HepG2 (cell line): ENCODE results near the gene HMGN4. TPM values are rescaled to one million over a fixed set of nuclear protein-coding genes. Genes with fewer than 3 reads are reported as not detected.

Experiments
- ATAC-seq: fragments of 200-7000 bp; cut with Tn5 transposase; 3 replicates; pipeline ENCODE4 v1.9.1; 2020; ENCODE audit warnings: mild to moderate bottlenecking, moderate library complexity
- BruUV-seq: library from RNA; stranded (reverse); fragments of 400-500 nt; replicated peaks from 2 replicates; lab custom pipeline; 2021; lab: Mats Ljungman, UMichigan
- CTCF ChIA-PET: fragments of 300-600 bp; formaldehyde crosslinking; extraction: SDS; loops from one replicate; lab custom pipeline; 2021; ENCODE audit warnings: low total read pairs, inconsistent platforms, low intra/inter-chr PET ratio; lab: Yijun Ruan, JAX
- POLR2A ChIA-PET: fragments of 350-600 bp; sonication (Branson Sonifier 250); formaldehyde crosslinking; loops from one replicate; lab custom pipeline; 2020; ENCODE audit warnings: antibody characterized with exemption, inconsistent platforms; lab: Yijun Ruan, JAX
- DNase-seq: peaks from one replicate; pipeline ENCODE4 v3.0.0-alpha.2; 2015; ENCODE audit warnings: low spot score
- FAIRE-seq: peaks from 3 replicates; lab custom pipeline; 2011; peaks lifted over from hg19 to GRCh38; lab: Jason Lieb, UNC
- H2AFZ ChIP-seq: one replicate; pipeline ENCODE4 v1.6.1; 2011; ENCODE audit warnings: low read length, inconsistent platforms
- H3K27ac ChIP-seq: fragments of 300-600 bp; 3 replicates; pipeline ENCODE4 v1.8.0; 2011; ENCODE audit warnings: mixed run types, mild to moderate bottlenecking, mixed read lengths, low read length, inconsistent platforms; ENCODE audit not compliant: insufficient read depth; ENCODE audit errors: extremely low read length
- H3K27me3 ChIP-seq, 2 experiments: fragments of 200-600 bp in 1 of 2; 2 replicates in 1 of 2; 3 replicates in 1 of 2; pipeline versions ENCODE4 v1.6.0 to v1.8.0; 2011; ENCODE audit warnings: low read length in 2 of 2, mild to moderate bottlenecking in 2 of 2, moderate library complexity in 2 of 2, inconsistent platforms in 1 of 2; ENCODE audit not compliant: insufficient read depth in 2 of 2, control insufficient read depth in 1 of 2
- H3K36me3 ChIP-seq, 2 experiments: fragments of 200-600 bp in 1 of 2; replicated peaks in 1 of 2; 2 replicates in 1 of 2; 3 replicates in 1 of 2; pipeline versions ENCODE4 v1.5.1 to v1.8.0; 2011; ENCODE audit warnings: low read length in 2 of 2, inconsistent platforms in 1 of 2; ENCODE audit not compliant: insufficient read depth in 2 of 2, control insufficient read depth in 1 of 2
- H3K4me1 ChIP-seq: 2 replicates; pipeline ENCODE4 v1.5.1; 2012; ENCODE audit warnings: low read length, inconsistent platforms; ENCODE audit not compliant: insufficient read depth
- H3K4me2 ChIP-seq: 2 replicates; pipeline ENCODE4 v1.6.0; 2011; ENCODE audit warnings: low read depth, low read length, inconsistent platforms
- H3K4me3 ChIP-seq, 3 experiments: fragments of 200-600 bp in 1 of 3; sonication (generic), shearing (Covaris generic) in 1 of 3; replicated peaks in 1 of 3; 2 replicates each; pipeline ENCODE4 v1.5.1; 2011 to 2016; ENCODE audit warnings: low read length in 3 of 3, inconsistent platforms in 2 of 3, low read depth in 2 of 3, mild to moderate bottlenecking in 2 of 3, control low read depth in 1 of 3, mixed read lengths in 1 of 3; ENCODE audit not compliant: insufficient read depth in 1 of 3
- H3K79me2 ChIP-seq: one replicate; pipeline ENCODE4 v1.6.1; 2011; ENCODE audit warnings: low read length, inconsistent platforms; ENCODE audit not compliant: insufficient read depth
- H3K9ac ChIP-seq: 2 replicates; pipeline ENCODE4 v1.6.0; 2011; ENCODE audit warnings: mild to moderate bottlenecking, low read depth, low read length, inconsistent platforms; ENCODE audit not compliant: insufficient read depth
- H3K9me3 ChIP-seq: 2 replicates; pipeline ENCODE4 v1.5.1; 2012; ENCODE audit warnings: mild to moderate bottlenecking, low read length
- H4K20me1 ChIP-seq: 2 replicates; pipeline ENCODE4 v1.6.0; 2011; ENCODE audit warnings: inconsistent platforms, mild to moderate bottlenecking, low read length, moderate library complexity; ENCODE audit not compliant: insufficient read depth
- KLF15 ChIP-seq: sonication (generic); formaldehyde crosslinking; IDR thresholded peaks from 2 replicates; pipeline ENCODE4 v1.8.1; 2023; ENCODE audit warnings: borderline replicate concordance, mild to moderate bottlenecking, inconsistent platforms, missing genetic modification reagents, mixed read lengths
- MTA1 ChIP-seq: sonication (generic); formaldehyde crosslinking; IDR thresholded peaks from 2 replicates; pipeline ENCODE4 v1.4.0; 2020; ENCODE audit warnings: missing genetic modification reagents, mild to moderate bottlenecking, borderline replicate concordance
- NFIC ChIP-seq: IDR thresholded peaks from 2 replicates; pipeline ENCODE4 v1.6.1; 2012; ENCODE audit warnings: mild to moderate bottlenecking, low read length, inconsistent platforms
- PCBP1 ChIP-seq: fragments of 200-400 bp; formaldehyde crosslinking; IDR thresholded peaks from 2 replicates; pipeline ENCODE4 v1.6.1; 2017; ENCODE audit warnings: mild to moderate bottlenecking, low read depth, low read length, borderline replicate concordance
- SRSF1 ChIP-seq: fragments of 200-400 bp; formaldehyde crosslinking; optimal IDR thresholded peaks from 2 replicates; pipeline ENCODE3; 2017; ENCODE audit warnings: mild to moderate bottlenecking, low read depth, low read length, moderate library complexity
- ZNF510 ChIP-seq: sonication (generic); formaldehyde crosslinking; IDR thresholded peaks from 2 replicates; pipeline ENCODE4 v1.4.0; 2020; ENCODE audit warnings: low read depth, mild to moderate bottlenecking, missing genetic modification reagents
- ZNF773 ChIP-seq: sonication (generic); formaldehyde crosslinking; IDR thresholded peaks from 2 replicates; pipeline ENCODE4 v1.4.0; 2020; ENCODE audit warnings: missing genetic modification reagents, borderline replicate concordance
- WGBS: methylation state at CpG from one replicate; pipeline ENCODE4 v1.1.6; 2017; ENCODE audit warnings: low lambda C conversion rate; 5-methylcytosine and 5-hydroxymethylcytosine counted together
- in situ Hi-C: cut with HindIII; loops from 2 replicates; pipeline ENCODE4 v1.10.0; 2017; ENCODE audit warnings: low pct_unique_long_range_greater_than_20kb; ENCODE audit not compliant: extremely low pct_ligation_motif_present
- intact Hi-C: fragments of 100-400 bp; cut with micrococcal nuclease; formaldehyde crosslinking; loops from one replicate; pipeline ENCODE4 v1.10.0; 2022; ENCODE audit not compliant: unreplicated experiment
- polyA plus RNA-seq, 8 experiments: library from polyadenylated mRNA; depleted of rRNA in 3 of 8; stranded (reverse) in 7 of 8; unstranded in 1 of 8; fragments of >200 nt; fragmentation: Illumina TruSeq in 4 of 8; extraction: Trizol in 4 of 8; gene quantifications; 2 replicates each; pipeline versions ENCODE4 v1.2.1 to v1.2.3, GENCODE V29; 2011 to 2016; ENCODE audit warnings: low read depth in 4 of 8, missing spikeins in 1 of 8, mixed read lengths in 1 of 8; ENCODE audit not compliant: insufficient read depth in 1 of 8
- total RNA-seq, 5 experiments: library from RNA; depleted of rRNA; stranded (reverse); fragments of >200 nt; fragmentation: Illumina TruSeq; extraction: Trizol; gene quantifications; 2 replicates each; pipeline ENCODE4 v1.2.3, GENCODE V29; 2016; ENCODE audit warnings: low read depth in 1 of 5
- TF ChIP-seq, protein P1 (sequence below): sonication (generic); formaldehyde crosslinking; IDR thresholded peaks from 2 replicates; pipeline ENCODE4 v1.5.0; 2020; ENCODE audit warnings: missing genetic modification reagents
- TF ChIP-seq, protein P2 (sequence below): sonication (generic); formaldehyde crosslinking; IDR thresholded peaks from 2 replicates; pipeline ENCODE4 v1.4.0; 2020; ENCODE audit warnings: missing genetic modification reagents
- TF ChIP-seq, protein P3 (sequence below): IDR thresholded peaks from 2 replicates; pipeline ENCODE4 v1.6.1; 2012; ENCODE audit warnings: inconsistent platforms

The HMGN4 gene
- total and polyA plus RNA-seq, 2 of the 13 experiments (the other 11 are each of a cell fraction or from before 2014, with no cell fraction given): 39.9 to 52.1 TPM

DNA sequence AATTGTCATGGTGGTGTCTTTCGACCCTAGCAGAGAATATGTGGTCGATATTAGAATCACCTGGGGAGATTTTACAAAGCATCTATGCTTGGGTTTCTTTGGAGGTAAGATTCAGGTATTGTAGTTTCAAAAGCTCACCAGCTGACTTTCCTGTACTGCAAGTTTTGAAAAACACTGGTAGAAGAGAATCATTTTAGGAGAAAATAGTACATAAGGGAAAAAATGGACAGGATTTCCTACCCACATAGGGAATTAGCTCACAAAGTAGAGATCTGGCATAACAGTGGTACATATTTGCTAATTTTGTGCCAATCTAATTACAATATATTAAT, 31.2 kb downstream of the HMGN4 start:
- no peaks in the 10 kb centered on the region for H3K79me2 ChIP-seq
- no peaks in the 10 kb centered on the region for H4K20me1 ChIP-seq
- H3K4me2 ChIP-seq: peak overlapping the region; percentile 19; the same call in 1 of the 2 replicates
- no peak overlapping the region for H3K9ac ChIP-seq
- DNase-seq (no peak), ATAC-seq (no peak), FAIRE-seq (no peak)
- WGBS: 67% methylated on average over 2 of the region's 2 CpGs
- in situ Hi-C loops: no loop called here
- H3K4me1 ChIP-seq: peaks cover 60% of the 10 kb centered on the region
- H3K4me3 ChIP-seq: peak overlapping the region in 1 of 3 experiments; percentile 14; a peak in 1 of 6 replicates
- BruUV-seq: no TSS peak
- TF ChIP-seq, protein P1, sequence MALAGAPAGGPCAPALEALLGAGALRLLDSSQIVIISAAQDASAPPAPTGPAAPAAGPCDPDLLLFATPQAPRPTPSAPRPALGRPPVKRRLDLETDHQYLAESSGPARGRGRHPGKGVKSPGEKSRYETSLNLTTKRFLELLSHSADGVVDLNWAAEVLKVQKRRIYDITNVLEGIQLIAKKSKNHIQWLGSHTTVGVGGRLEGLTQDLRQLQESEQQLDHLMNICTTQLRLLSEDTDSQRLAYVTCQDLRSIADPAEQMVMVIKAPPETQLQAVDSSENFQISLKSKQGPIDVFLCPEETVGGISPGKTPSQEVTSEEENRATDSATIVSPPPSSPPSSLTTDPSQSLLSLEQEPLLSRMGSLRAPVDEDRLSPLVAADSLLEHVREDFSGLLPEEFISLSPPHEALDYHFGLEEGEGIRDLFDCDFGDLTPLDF: 0 out of 2 replicates have a peak, but pooled peaks have one; percentile 8
- no peak for TF ChIP-seq PCBP1
- TF ChIP-seq, protein P2, sequence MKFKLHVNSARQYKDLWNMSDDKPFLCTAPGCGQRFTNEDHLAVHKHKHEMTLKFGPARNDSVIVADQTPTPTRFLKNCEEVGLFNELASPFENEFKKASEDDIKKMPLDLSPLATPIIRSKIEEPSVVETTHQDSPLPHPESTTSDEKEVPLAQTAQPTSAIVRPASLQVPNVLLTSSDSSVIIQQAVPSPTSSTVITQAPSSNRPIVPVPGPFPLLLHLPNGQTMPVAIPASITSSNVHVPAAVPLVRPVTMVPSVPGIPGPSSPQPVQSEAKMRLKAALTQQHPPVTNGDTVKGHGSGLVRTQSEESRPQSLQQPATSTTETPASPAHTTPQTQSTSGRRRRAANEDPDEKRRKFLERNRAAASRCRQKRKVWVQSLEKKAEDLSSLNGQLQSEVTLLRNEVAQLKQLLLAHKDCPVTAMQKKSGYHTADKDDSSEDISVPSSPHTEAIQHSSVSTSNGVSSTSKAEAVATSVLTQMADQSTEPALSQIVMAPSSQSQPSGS (CRISPR knock-in tag): no peak
- intact Hi-C loops: loop anchor here (5.0 kb wide), 2 partner anchors 933 to 1103 kb away; no protein-coding TSS in a partner anchor
- ChIA-PET POLR2A (no interaction called here), CTCF (no interaction called here)
- no peaks in the 10 kb centered on the region; a peak in 1 of 5 replicates for H3K27me3 ChIP-seq
- no peak overlapping the region for H3K27ac ChIP-seq
- H2AFZ ChIP-seq: no peak overlapping the region
- H3K9me3 ChIP-seq: no peaks in the 10 kb centered on the region
- H3K36me3 ChIP-seq: no peaks in the 10 kb centered on the region

DNA sequence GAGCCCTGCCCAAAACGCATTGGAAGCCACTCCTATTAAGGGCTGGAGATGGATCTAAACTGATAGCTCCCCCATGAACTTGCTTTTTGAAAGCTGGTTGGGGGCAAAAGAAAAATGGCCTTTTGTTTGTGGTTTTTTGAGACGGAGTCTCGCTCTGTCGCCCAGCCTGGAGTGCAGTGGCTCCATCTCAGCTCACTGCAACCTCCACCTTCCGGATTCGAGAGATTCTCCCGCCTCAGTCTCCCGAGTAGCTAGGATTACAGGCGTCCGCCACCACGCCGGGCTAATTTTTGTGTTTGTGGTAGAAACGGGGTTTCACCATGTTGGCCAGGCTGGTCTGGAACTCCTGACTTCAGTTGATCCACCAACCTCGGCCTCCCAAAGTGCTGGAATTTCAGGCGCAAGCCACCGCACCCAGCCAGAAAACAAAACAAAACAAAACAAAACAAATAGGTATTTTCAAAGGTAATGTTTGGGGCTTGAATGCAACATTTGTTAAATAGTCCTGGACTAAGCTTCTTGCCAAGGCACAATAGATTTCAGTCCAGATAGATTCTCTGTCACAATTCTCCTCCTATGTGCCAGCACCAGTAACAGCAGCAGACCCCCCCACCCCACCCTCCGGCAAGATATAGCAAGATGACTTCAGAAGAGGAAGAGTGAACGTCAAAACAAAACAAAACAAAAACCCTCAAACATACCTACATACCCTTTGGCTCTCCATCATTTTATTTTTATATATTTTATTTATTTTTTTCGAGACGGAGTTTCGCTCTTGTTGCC, 32.1 kb downstream of the HMGN4 start:
- no TSS peak for BruUV-seq
- FAIRE-seq (no peak), DNase-seq (no peak), ATAC-seq (no peak)
- intact Hi-C loops: no loop called here
- 88% methylated on average over 21 of the region's 21 CpGs for WGBS
- Histone ChIP-seq H2AFZ (no peak overlapping the region), H3K36me3 (no peaks in the 10 kb centered on the region), H3K4me3 (no peak overlapping the region), H3K9me3 (no peaks in the 10 kb centered on the region), H3K9ac (no peak overlapping the region), H3K27ac (no peak overlapping the region), H3K79me2 (no peaks in the 10 kb centered on the region), H3K4me1 (peaks cover 52% of the 10 kb centered on the region), H3K4me2 (no peak overlapping the region), H3K27me3 (no peaks in the 10 kb centered on the region; a peak in 1 of 5 replicates), H4K20me1 (no peaks in the 10 kb centered on the region)
- in situ Hi-C loops: no loop called here
- POLR2A ChIA-PET: no interaction called here
- CTCF ChIA-PET: no interaction called here
- TF ChIP-seq ZNF773 (CRISPR knock-in tag) (no peak), NFIC (no peak), MTA1 (CRISPR knock-in tag) (no peak), SRSF1 (no peak), KLF15 (CRISPR knock-in tag) (no peak), ZNF510 (no peak)
- TF ChIP-seq, protein P3, sequence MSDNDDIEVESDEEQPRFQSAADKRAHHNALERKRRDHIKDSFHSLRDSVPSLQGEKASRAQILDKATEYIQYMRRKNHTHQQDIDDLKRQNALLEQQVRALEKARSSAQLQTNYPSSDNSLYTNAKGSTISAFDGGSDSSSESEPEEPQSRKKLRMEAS: no peak
